Inflammatory macrophage treated with lipopolysaccharide for 4 hours (primary cell): ENCODE measurements around the gene ADGRG2.

ENCODE experiments used
- DNase-seq: peaks from one replicate; pipeline ENCODE4 v3.0.0-alpha.2; 2020

ADGRG2 gene

GRCh38 chrX:18946611-18947010 is 175.7 kb downstream of the ADGRG2 start:
- no peak for DNase-seq

- DNase-seq, result no peak
Observed at GRCh38 chrX:18946157-18946556, 176.1 kb downstream of the ADGRG2 start.

GRCh38 chrX:18945483-18945882 is 176.8 kb downstream of the ADGRG2 start:
- DNase-seq, result no peak

- no peak for DNase-seq
Observed at GRCh38 chrX:18944482-18944881, 177.8 kb downstream of the ADGRG2 start.

GRCh38 chrX:18941896-18942295 is 180.4 kb downstream of the ADGRG2 start:
- no peak for DNase-seq
